ENCODE data around the gene PDSS2.

The PDSS2 gene

DNA sequence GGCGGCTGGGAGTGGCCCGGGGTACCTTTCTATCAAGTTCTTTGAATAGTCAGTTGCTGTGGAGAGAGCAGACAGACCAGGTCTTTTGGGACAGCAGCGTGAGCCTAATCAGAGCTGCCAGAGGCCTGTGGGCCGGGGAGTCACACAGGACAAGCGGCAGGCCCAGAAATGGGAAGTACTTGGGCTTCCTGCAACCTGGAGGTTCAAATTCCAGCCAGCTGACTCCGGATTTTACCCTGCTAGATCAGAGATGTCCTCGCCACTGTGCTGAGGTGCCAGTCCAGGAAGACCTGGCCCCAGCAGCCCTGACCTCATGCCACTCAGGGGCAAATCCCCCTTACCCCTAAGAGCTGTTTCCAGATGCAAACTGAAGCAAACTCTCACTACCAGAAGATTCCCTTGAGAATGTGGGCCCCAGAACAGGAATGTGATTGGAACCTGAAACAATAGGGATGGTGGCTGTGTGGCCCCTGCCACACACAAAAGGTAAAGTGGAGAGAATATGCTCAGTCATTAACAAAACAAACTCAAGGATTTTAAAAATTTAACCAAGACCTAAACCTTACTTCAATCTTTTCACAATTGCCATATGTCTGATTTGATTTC lies 353.8 kb downstream of the PDSS2 start:
- Histone ChIP-seq H3K4me2 (no peak overlapping the region), H4K20me1 (ENCODE audit: insufficient read depth) (no peaks in the 10 kb centered on the region), H3K36me3 (ENCODE audit: insufficient read depth) (no peaks in the 10 kb centered on the region), H3K4me3 (IDR thresholded peaks at IDR 0.05; ENCODE audit: insufficient read depth, low read depth, low read length) (no peak overlapping the region), H3K9ac (no peak overlapping the region), H3K27ac (no peak overlapping the region), H3K4me1 (ENCODE audit: low read depth, poor library complexity, severe bottlenecking) (peaks cover 37% of the 10 kb centered on the region), H3K79me2 (ENCODE audit: insufficient read depth, low read depth) (no peaks in the 10 kb centered on the region), H2AFZ (ENCODE audit: low read depth) (no peak overlapping the region), H3K27me3 (ENCODE audit: insufficient read depth, low read depth) (no peaks in the 10 kb centered on the region)
- TF ChIP-seq, protein P1, sequence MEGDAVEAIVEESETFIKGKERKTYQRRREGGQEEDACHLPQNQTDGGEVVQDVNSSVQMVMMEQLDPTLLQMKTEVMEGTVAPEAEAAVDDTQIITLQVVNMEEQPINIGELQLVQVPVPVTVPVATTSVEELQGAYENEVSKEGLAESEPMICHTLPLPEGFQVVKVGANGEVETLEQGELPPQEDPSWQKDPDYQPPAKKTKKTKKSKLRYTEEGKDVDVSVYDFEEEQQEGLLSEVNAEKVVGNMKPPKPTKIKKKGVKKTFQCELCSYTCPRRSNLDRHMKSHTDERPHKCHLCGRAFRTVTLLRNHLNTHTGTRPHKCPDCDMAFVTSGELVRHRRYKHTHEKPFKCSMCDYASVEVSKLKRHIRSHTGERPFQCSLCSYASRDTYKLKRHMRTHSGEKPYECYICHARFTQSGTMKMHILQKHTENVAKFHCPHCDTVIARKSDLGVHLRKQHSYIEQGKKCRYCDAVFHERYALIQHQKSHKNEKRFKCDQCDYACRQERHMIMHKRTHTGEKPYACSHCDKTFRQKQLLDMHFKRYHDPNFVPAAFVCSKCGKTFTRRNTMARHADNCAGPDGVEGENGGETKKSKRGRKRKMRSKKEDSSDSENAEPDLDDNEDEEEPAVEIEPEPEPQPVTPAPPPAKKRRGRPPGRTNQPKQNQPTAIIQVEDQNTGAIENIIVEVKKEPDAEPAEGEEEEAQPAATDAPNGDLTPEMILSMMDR (conservative IDR thresholded peaks at IDR 0.05; ENCODE audit: low read depth, low read length): no peak

DNA sequence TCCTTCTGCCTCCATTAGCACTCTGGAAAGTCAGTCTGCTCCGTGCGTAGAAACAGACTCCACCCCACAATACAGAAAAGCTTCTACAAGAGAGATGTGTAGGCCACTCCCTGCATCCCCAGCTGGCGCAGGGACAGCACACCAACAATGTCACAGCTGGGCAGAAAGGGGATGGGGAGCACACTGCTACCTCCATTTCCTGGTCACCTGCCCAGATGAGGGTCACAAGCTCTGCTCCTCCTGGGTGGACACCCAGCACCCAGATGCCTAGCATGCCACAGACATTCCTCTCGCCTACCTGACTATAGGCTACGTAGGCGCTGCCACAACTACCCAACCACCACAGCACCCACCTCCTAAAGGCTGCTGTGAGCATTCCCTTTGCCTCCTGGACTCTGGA lies 356.3 kb downstream of the PDSS2 start:
- no peaks in the 10 kb centered on the region for H4K20me1 ChIP-seq (ENCODE audit: insufficient read depth)

More for the DNA sequence above, 356.3 kb downstream of the PDSS2 start:
- H3K79me2 ChIP-seq (ENCODE audit: insufficient read depth, low read depth): no peaks in the 10 kb centered on the region
- H3K4me3 ChIP-seq (IDR thresholded peaks at IDR 0.05; ENCODE audit: insufficient read depth, low read depth, low read length): no peak overlapping the region
- peaks cover 28% of the 10 kb centered on the region for H3K4me1 ChIP-seq (ENCODE audit: low read depth, poor library complexity, severe bottlenecking)
- H3K36me3 ChIP-seq (ENCODE audit: insufficient read depth): no peaks in the 10 kb centered on the region
- no peak overlapping the region for H3K9ac ChIP-seq
- no peak overlapping the region for H3K27ac ChIP-seq
- H2AFZ ChIP-seq (ENCODE audit: low read depth): no peak overlapping the region
- no peaks in the 10 kb centered on the region for H3K27me3 ChIP-seq (ENCODE audit: insufficient read depth, low read depth)
- H3K4me2 ChIP-seq: no peak overlapping the region
- TF ChIP-seq, protein P1 (conservative IDR thresholded peaks at IDR 0.05; ENCODE audit: low read depth, low read length): no peak
